CD14-positive monocyte (primary cell): ENCODE measurements around the gene SHTN1. TPM values are rescaled to one million over a fixed set of nuclear protein-coding genes. Genes with fewer than 3 reads are reported as not detected.

ENCODE experiments used
- DNase-seq, 3 donors: peaks; one replicate each; pipeline ENCODE4 v3.0.0-alpha.2; 2011 to 2022
- H2AFZ ChIP-seq: 2 replicates; pipeline ENCODE4 v1.6.0; 2012; ENCODE audit warnings: mild to moderate bottlenecking, low read depth, low read length, inconsistent platforms; ENCODE audit not compliant: insufficient read depth, poor library complexity, severe bottlenecking
- H3K27ac ChIP-seq, 2 donors: 1 replicate in 1 of 2; 2 replicates in 1 of 2; pipeline ENCODE4 v1.5.1; 2012 to 2013; ENCODE audit warnings: low read length in 2 of 2, control low read depth in 1 of 2, inconsistent platforms in 1 of 2, low read depth in 1 of 2, mild to moderate bottlenecking in 1 of 2
- H3K27me3 ChIP-seq, 2 donors: one replicate each; pipeline versions ENCODE4 v1.6.0 to v1.6.1; 2011 to 2013; ENCODE audit warnings: low read length in 2 of 2; ENCODE audit not compliant: control insufficient read depth in 2 of 2, insufficient read depth in 2 of 2
- H3K36me3 ChIP-seq, 2 donors: replicated peaks in 1 of 2; 1 replicate in 1 of 2; 2 replicates in 1 of 2; pipeline versions ENCODE4 v1.5.1 to v1.6.1; 2012 to 2013; ENCODE audit warnings: low read length in 2 of 2, control low read depth in 1 of 2, inconsistent platforms in 1 of 2, mild to moderate bottlenecking in 1 of 2; ENCODE audit not compliant: insufficient read depth in 2 of 2, control insufficient read depth in 1 of 2
- H3K4me1 ChIP-seq, 2 donors: 1 replicate in 1 of 2; 2 replicates in 1 of 2; pipeline versions ENCODE4 v1.5.1 to v1.6.1; 2012 to 2013; ENCODE audit warnings: low read length in 2 of 2, control low read depth in 1 of 2, inconsistent platforms in 1 of 2, mild to moderate bottlenecking in 1 of 2, moderate library complexity in 1 of 2; ENCODE audit not compliant: insufficient read depth in 2 of 2, control insufficient read depth in 1 of 2
- H3K4me2 ChIP-seq: replicated peaks from 2 replicates; pipeline ENCODE3; 2012; ENCODE audit warnings: low read length, moderate library complexity, mild to moderate bottlenecking; ENCODE audit not compliant: poor library complexity, severe bottlenecking; ENCODE audit errors: extremely low read depth
- H3K4me3 ChIP-seq, 3 experiments: fragments of 200-600 bp in 1 of 3; sonication (generic) in 1 of 3; replicated peaks in 1 of 3; 1 replicate in 2 of 3; 2 replicates in 1 of 3; pipeline ENCODE4 v1.5.1; 2011 to 2013; ENCODE audit warnings: low read length in 3 of 3, mild to moderate bottlenecking in 3 of 3, control low read depth in 2 of 3, low read depth in 2 of 3, inconsistent platforms in 1 of 3, moderate library complexity in 1 of 3
- H3K79me2 ChIP-seq: 2 replicates; pipeline ENCODE4 v1.6.0; 2012; ENCODE audit warnings: mild to moderate bottlenecking, control low read depth, inconsistent platforms, low read length, moderate library complexity; ENCODE audit not compliant: insufficient read depth
- H3K9ac ChIP-seq: 2 replicates; pipeline ENCODE4 v1.6.0; 2017; ENCODE audit warnings: low read length, mild to moderate bottlenecking; ENCODE audit not compliant: insufficient read depth, poor library complexity, severe bottlenecking
- H3K9me3 ChIP-seq, 2 donors: replicated peaks in 1 of 2; 1 replicate in 1 of 2; 2 replicates in 1 of 2; pipeline versions ENCODE4 v1.5.1 to v1.6.1; 2012 to 2013; ENCODE audit warnings: low read length in 2 of 2, control low read depth in 1 of 2; ENCODE audit not compliant: control insufficient read depth in 1 of 2, insufficient read depth in 1 of 2
- H4K20me1 ChIP-seq: 2 replicates; pipeline ENCODE4 v1.6.0; 2012; ENCODE audit warnings: mild to moderate bottlenecking, low read length, control low read depth, moderate library complexity; ENCODE audit not compliant: insufficient read depth
- H3K27ac Mint-ChIP-seq, 7 donors: one replicate each; pipeline ENCODE4 v1.8.0; 2020; ENCODE audit warnings: mild to moderate bottlenecking in 7 of 7, mixed read lengths in 7 of 7, moderate library complexity in 6 of 7, inconsistent platforms in 2 of 7
- H3K27me3 Mint-ChIP-seq, 3 donors: one replicate each; pipeline ENCODE4 v1.8.0; 2021 to 2022; ENCODE audit warnings: low read depth in 3 of 3, mild to moderate bottlenecking in 3 of 3, mixed read lengths in 3 of 3, moderate library complexity in 3 of 3, inconsistent platforms in 1 of 3
- H3K36me3 Mint-ChIP-seq, 2 donors: one replicate each; pipeline ENCODE4 v1.8.0; 2020; ENCODE audit warnings: mixed read lengths in 2 of 2, inconsistent platforms in 1 of 2, mild to moderate bottlenecking in 1 of 2
- H3K4me1 Mint-ChIP-seq: one replicate; pipeline ENCODE4 v1.8.0; 2020; ENCODE audit warnings: mild to moderate bottlenecking, mixed read lengths
- H3K4me3 Mint-ChIP-seq, 2 donors: one replicate each; pipeline ENCODE4 v1.8.0; 2020; ENCODE audit warnings: mild to moderate bottlenecking in 2 of 2, mixed read lengths in 2 of 2, moderate library complexity in 1 of 2
- H3K9me3 Mint-ChIP-seq, 7 donors: one replicate each; pipeline ENCODE4 v1.8.0; 2020 to 2022; ENCODE audit warnings: mixed read lengths in 7 of 7, mild to moderate bottlenecking in 6 of 7, moderate library complexity in 6 of 7, inconsistent platforms in 2 of 7
- WGBS: methylation state at CpG from one replicate; pipeline ENCODE4 v1.1.5; 2013; ENCODE audit warnings: missing lambda C conversion rate; ENCODE audit not compliant: insufficient coverage; 5-methylcytosine and 5-hydroxymethylcytosine counted together
- intact Hi-C, 2 donors: fragments of 100-400 bp; cut with micrococcal nuclease; formaldehyde crosslinking; loops; one replicate each; pipeline versions ENCODE4 v1.15.0 to v1.15.1; 2023
- polyA plus RNA-seq, 3 donors: library from polyadenylated mRNA; depleted of rRNA in 1 of 3; unstranded in 2 of 3; stranded (reverse) in 1 of 3; fragments of 300-500 nt in 2 of 3; fragments of >200 nt in 1 of 3; fragmentation: Illumina TruSeq in 2 of 3; gene quantifications; 1 replicate in 2 of 3; 2 replicates in 1 of 3; pipeline ENCODE4 v1.2.3, GENCODE V29; 2012 to 2021
- TF ChIP-seq, protein P1 (sequence below): fragments of 200-600 bp; IDR thresholded peaks from one replicate; pipeline ENCODE4 v1.8.0; 2022; ENCODE audit warnings: antibody characterized with exemption, mild to moderate bottlenecking

Gene SHTN1
- polyA plus RNA-seq, 3 donors = 14.4 to 22.6 (median 14.9) TPM

DNA sequence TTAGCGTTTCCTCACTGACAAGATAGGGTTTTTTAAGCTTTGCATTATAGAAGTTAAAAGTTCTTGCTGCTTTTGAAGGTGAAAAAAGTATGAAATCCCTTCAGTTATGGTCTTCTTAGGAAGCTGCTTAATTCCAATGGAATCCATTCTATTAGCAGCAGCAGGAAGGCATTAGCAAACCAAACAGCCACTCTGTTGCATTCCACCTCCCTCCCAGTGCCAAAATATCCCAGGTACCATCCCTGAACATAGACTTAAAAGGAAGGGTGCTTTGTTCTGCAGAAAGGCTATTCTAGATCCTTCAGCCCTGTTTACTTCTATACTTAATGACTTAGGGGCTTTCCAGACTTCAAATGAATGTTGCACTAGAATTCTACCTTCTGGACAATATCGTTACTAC is 131.9 kb downstream of the SHTN1 start:
- H3K4me1 Mint-ChIP-seq = no peaks in the 10 kb centered on the region
- TF ChIP-seq, protein P1, sequence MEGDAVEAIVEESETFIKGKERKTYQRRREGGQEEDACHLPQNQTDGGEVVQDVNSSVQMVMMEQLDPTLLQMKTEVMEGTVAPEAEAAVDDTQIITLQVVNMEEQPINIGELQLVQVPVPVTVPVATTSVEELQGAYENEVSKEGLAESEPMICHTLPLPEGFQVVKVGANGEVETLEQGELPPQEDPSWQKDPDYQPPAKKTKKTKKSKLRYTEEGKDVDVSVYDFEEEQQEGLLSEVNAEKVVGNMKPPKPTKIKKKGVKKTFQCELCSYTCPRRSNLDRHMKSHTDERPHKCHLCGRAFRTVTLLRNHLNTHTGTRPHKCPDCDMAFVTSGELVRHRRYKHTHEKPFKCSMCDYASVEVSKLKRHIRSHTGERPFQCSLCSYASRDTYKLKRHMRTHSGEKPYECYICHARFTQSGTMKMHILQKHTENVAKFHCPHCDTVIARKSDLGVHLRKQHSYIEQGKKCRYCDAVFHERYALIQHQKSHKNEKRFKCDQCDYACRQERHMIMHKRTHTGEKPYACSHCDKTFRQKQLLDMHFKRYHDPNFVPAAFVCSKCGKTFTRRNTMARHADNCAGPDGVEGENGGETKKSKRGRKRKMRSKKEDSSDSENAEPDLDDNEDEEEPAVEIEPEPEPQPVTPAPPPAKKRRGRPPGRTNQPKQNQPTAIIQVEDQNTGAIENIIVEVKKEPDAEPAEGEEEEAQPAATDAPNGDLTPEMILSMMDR = no peak
- no peaks in the 10 kb centered on the region for H3K36me3 Mint-ChIP-seq
- H3K27ac Mint-ChIP-seq = no peak overlapping the region
- Histone ChIP-seq H3K4me1 (no peaks in the 10 kb centered on the region), H3K27me3 (peaks cover 10 to 14% of the 10 kb centered on the region in 2 donors), H3K79me2 (no peaks in the 10 kb centered on the region), H2AFZ (no peak overlapping the region), H3K4me2 (no peak overlapping the region), H3K27ac (no peak overlapping the region), H3K9me3 (no peaks in the 10 kb centered on the region), H3K36me3 (no peaks in the 10 kb centered on the region), H3K4me3 (no peak overlapping the region), H4K20me1 (no peaks in the 10 kb centered on the region), H3K9ac (no peak overlapping the region)
- DNase-seq = no peak
- H3K9me3 Mint-ChIP-seq = peaks cover 0 to 3% (median 0%) of the 10 kb centered on the region in 7 donors
- H3K27me3 Mint-ChIP-seq = peaks cover 1 to 12% (median 9%) of the 10 kb centered on the region in 3 donors
- no peak overlapping the region for H3K4me3 Mint-ChIP-seq
- intact Hi-C loops = no loop called here
- WGBS = no CpG with 5 or more reads among the region's 2 CpGs

DNA sequence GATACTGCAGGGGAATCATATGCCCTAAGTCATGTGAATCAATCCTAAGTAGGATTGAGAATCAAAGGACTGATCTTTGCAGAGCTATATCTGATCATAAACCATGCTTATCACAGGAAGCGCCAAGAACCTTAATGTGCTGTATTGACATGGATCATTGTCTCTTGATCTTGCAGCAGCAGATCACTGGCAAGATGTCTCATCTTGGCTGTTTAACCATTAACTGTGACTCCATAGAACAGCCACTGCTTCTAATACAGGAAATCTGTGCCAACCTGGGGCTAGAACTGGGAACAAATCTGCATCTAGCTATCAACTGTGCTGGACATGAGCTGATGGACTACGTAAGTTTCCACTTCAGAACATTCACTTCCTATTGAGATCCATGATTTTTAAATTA is 134.0 kb downstream of the SHTN1 start:
- TF ChIP-seq, protein P1 = no peak
- Mint-ChIP-seq H3K27me3 (peaks cover 1 to 11% (median 9%) of the 10 kb centered on the region in 3 donors), H3K27ac (no peak overlapping the region), H3K4me3 (no peak overlapping the region), H3K4me1 (no peaks in the 10 kb centered on the region), H3K36me3 (no peaks in the 10 kb centered on the region), H3K9me3 (peaks cover 0 to 3% (median 0%) of the 10 kb centered on the region in 7 donors)
- H3K4me1 ChIP-seq = no peaks in the 10 kb centered on the region
- intact Hi-C loops = no loop called here
- no peaks in the 10 kb centered on the region for H4K20me1 ChIP-seq
- H3K4me2 ChIP-seq = no peak overlapping the region
- no peak overlapping the region for H2AFZ ChIP-seq
- H3K27ac ChIP-seq = no peak overlapping the region
- no peak for DNase-seq
- WGBS = no CpG with 5 or more reads among the region's 2 CpGs
- no peaks in the 10 kb centered on the region for H3K36me3 ChIP-seq
- no peak overlapping the region for H3K9ac ChIP-seq
- no peaks in the 10 kb centered on the region for H3K79me2 ChIP-seq
- H3K9me3 ChIP-seq = no peaks in the 10 kb centered on the region
- H3K27me3 ChIP-seq = peaks cover 9 to 10% of the 10 kb centered on the region in 2 donors
- H3K4me3 ChIP-seq = no peak overlapping the region
